HCT116 (cell line): ENCODE measurements around the gene MED15. TPM values are rescaled to one million over a fixed set of nuclear protein-coding genes. Genes with fewer than 3 reads are reported as not detected.

Experiments used
- ATAC-seq: fragments of 200-7000 bp; cut with Tn5 transposase; 2 replicates; pipeline ENCODE4 v1.9.1; 2020; ENCODE audit warnings: mild to moderate bottlenecking, moderate library complexity
- BruUV-seq: library from RNA; stranded (reverse); fragments of 400-500 nt; replicated peaks from 2 replicates; lab custom pipeline; 2021; lab: Mats Ljungman, UMichigan
- CTCF ChIA-PET: fragments of 300-600 bp; sonication (Branson Sonifier 250); formaldehyde crosslinking; loops from one replicate; lab custom pipeline; 2021; ENCODE audit warnings: antibody characterized with exemption; lab: Charles Lee
- POLR2A ChIA-PET: fragments of 300-600, 350-600 bp; sonication (Branson Sonifier 250); formaldehyde crosslinking; loops from one replicate; lab custom pipeline; 2021; ENCODE audit warnings: antibody characterized with exemption; lab: Charles Lee
- RAD21 ChIA-PET, 2 experiments: fragments of 300-600 bp; sonication (Branson Sonifier 250); formaldehyde crosslinking; loops; one replicate each; lab custom pipeline; 2023; ENCODE audit warnings: low total read pairs in 2 of 2; ENCODE audit not compliant: uncharacterized antibody in 2 of 2, unreplicated experiment in 2 of 2, low non-redundant PET in 1 of 2; lab: Charles Lee
- DNase-seq: peaks from one replicate; pipeline ENCODE4 v3.0.0-alpha.2; 2010; ENCODE audit warnings: low read depth, low spot score
- H2AFZ ChIP-seq: fragments of 200-600 bp; shearing (Covaris generic), sonication (generic); 2 replicates; pipeline ENCODE4 v1.6.1; 2017; ENCODE audit warnings: low read depth, mixed run types, mixed read lengths, antibody characterized with exemption, low read length; ENCODE audit not compliant: poor library complexity, severe bottlenecking
- H3K27ac ChIP-seq: 2 replicates; pipeline ENCODE4 v1.5.1; 2012; ENCODE audit warnings: low read depth, low read length
- H3K27me3 ChIP-seq: fragments of 200-600 bp; sonication (generic); 2 replicates; pipeline ENCODE4 v1.6.1; 2016; ENCODE audit warnings: mixed run types, low read length, mixed read lengths; ENCODE audit not compliant: insufficient read depth
- H3K36me3 ChIP-seq, 2 experiments: fragments of 200-500 bp in 1 of 2; fragments of 200-600 bp in 1 of 2; sonication (Bioruptor generic) in 1 of 2; sonication (generic) in 1 of 2; 2 replicates each; pipeline versions ENCODE4 v1.5.1 to v1.6.1; 2014 to 2016; ENCODE audit warnings: low read length in 2 of 2, inconsistent platforms in 1 of 2, mixed read lengths in 1 of 2, mixed run types in 1 of 2; ENCODE audit not compliant: insufficient read depth in 2 of 2, control insufficient read depth in 1 of 2
- H3K4me1 ChIP-seq, 2 experiments: fragments of 200-600 bp in 1 of 2; sonication (generic) in 1 of 2; 2 replicates each; pipeline versions ENCODE4 v1.5.1 to v1.6.1; 2012 to 2017; ENCODE audit warnings: low read length in 2 of 2, inconsistent platforms in 1 of 2, mild to moderate bottlenecking in 1 of 2, mixed read lengths in 1 of 2, mixed run types in 1 of 2, moderate library complexity in 1 of 2; ENCODE audit not compliant: insufficient read depth in 2 of 2, control insufficient read depth in 1 of 2
- H3K4me2 ChIP-seq: fragments of 200-600 bp; sonication (generic); 2 replicates; pipeline ENCODE4 v1.6.1; 2017; ENCODE audit warnings: mixed run types, low read length, mixed read lengths
- H3K4me3 ChIP-seq, 2 experiments: fragments of 200-600 bp in 1 of 2; sonication (generic) in 1 of 2; replicated peaks in 1 of 2; 2 replicates each; pipeline ENCODE4 v1.5.1; 2011 to 2016; ENCODE audit warnings: low read length in 2 of 2, control low read depth in 1 of 2, low read depth in 1 of 2, mild to moderate bottlenecking in 1 of 2, mixed read lengths in 1 of 2, mixed run types in 1 of 2
- H3K79me2 ChIP-seq: fragments of 200-600 bp; sonication (generic); 2 replicates; pipeline ENCODE4 v1.6.1; 2017; ENCODE audit warnings: mild to moderate bottlenecking, mixed run types, low read length, moderate library complexity, mixed read lengths; ENCODE audit not compliant: insufficient read depth
- H3K9ac ChIP-seq: fragments of 200-600 bp; sonication (generic); 2 replicates; pipeline ENCODE4 v1.6.1; 2016; ENCODE audit warnings: low read length, mixed read lengths
- H3K9me2 ChIP-seq: fragments of 200-600 bp; sonication (generic), shearing (Covaris generic); 2 replicates; pipeline ENCODE4 v1.6.1; 2017; ENCODE audit warnings: mixed run types, mild to moderate bottlenecking, moderate library complexity; ENCODE audit not compliant: insufficient read depth
- H3K9me3 ChIP-seq, 2 experiments: fragments of 200-500 bp in 1 of 2; fragments of 200-600 bp in 1 of 2; sonication (Bioruptor generic) in 1 of 2; sonication (generic) in 1 of 2; 2 replicates each; pipeline ENCODE4 v1.6.1; 2014 to 2017; ENCODE audit warnings: low read length in 2 of 2, mixed read lengths in 2 of 2, inconsistent platforms in 1 of 2, low read depth in 1 of 2, mild to moderate bottlenecking in 1 of 2, mixed run types in 1 of 2, moderate library complexity in 1 of 2; ENCODE audit not compliant: control insufficient read depth in 1 of 2, insufficient read depth in 1 of 2
- H4K20me1 ChIP-seq: fragments of 200-600 bp; sonication (generic), shearing (Covaris generic); 2 replicates; pipeline ENCODE4 v1.6.1; 2017; ENCODE audit warnings: mixed run types, mild to moderate bottlenecking, moderate library complexity; ENCODE audit not compliant: insufficient read depth
- CBX3 ChIP-seq: IDR thresholded peaks from 2 replicates; pipeline ENCODE4 v1.6.1; 2012; ENCODE audit warnings: low read depth
- EZH2 ChIP-seq: fragments of 200-600 bp; sonication (generic); IDR thresholded peaks from 2 replicates; pipeline ENCODE4 v1.6.1; 2017; ENCODE audit warnings: antibody characterized with exemption, mixed run types
- POLR2A ChIP-seq: IDR thresholded peaks from 2 replicates; pipeline ENCODE4 v1.7.0; 2011; ENCODE audit warnings: borderline replicate concordance; ENCODE audit not compliant: insufficient read depth, insufficient read length; ENCODE audit errors: extremely low read depth
- REST ChIP-seq: IDR thresholded peaks from 2 replicates; pipeline ENCODE4 v1.6.1; 2012; ENCODE audit warnings: low read depth
- SIN3A ChIP-seq: IDR thresholded peaks from 2 replicates; pipeline ENCODE4 v1.6.1; 2012; ENCODE audit warnings: low read depth
- SP1 ChIP-seq: IDR thresholded peaks from 2 replicates; pipeline ENCODE4 v1.6.1; 2012; ENCODE audit warnings: low read depth
- SRF ChIP-seq: IDR thresholded peaks from 2 replicates; pipeline ENCODE4 v1.6.1; 2012; ENCODE audit warnings: low read depth
- intact Hi-C: fragments of 100-400 bp; cut with micrococcal nuclease; formaldehyde crosslinking; loops from 2 replicates; pipeline ENCODE4 v1.10.0; 2022
- total RNA-seq: library from RNA; stranded (reverse); gene quantifications from one replicate; pipeline ENCODE4 v1.2.1, GENCODE V29; 2021; ENCODE audit not compliant: unreplicated experiment

MED15 gene
- total RNA-seq, 1 experiment from 2014 or later, result 81.3 TPM

GRCh38 chr22:20572132-20572802, 64.9 kb downstream of the MED15 start:
- DNase-seq (no peak), ATAC-seq (no peak)
- Histone ChIP-seq H4K20me1 (no peaks in the 10 kb centered on the region), H2AFZ (no peak overlapping the region), H3K4me2 (no peak overlapping the region), H3K9me2 (no peaks in the 10 kb centered on the region), H3K36me3 (peaks cover 27 to 71% of the 10 kb centered on the region in 2 experiments), H3K79me2 (peaks cover 20% of the 10 kb centered on the region; the same call in 1 of the 2 replicates), H3K4me1 (peaks cover 32 to 43% of the 10 kb centered on the region in 2 experiments), H3K27ac (no peak overlapping the region), H3K4me3 (no peak overlapping the region), H3K27me3 (no peaks in the 10 kb centered on the region), H3K9me3 (no peaks in the 10 kb centered on the region), H3K9ac (no peak overlapping the region)
- intact Hi-C loops, result no loop called here
- ChIA-PET RAD21 (no interaction called here), POLR2A (no interaction called here)
- BruUV-seq, result no TSS peak
- TF ChIP-seq EZH2, result no peak
- TF ChIP-seq POLR2A, result no peak
- TF ChIP-seq REST, result no peak
- no peak for TF ChIP-seq SRF
- TF ChIP-seq CBX3, result no peak
- TF ChIP-seq SP1, result no peak
- no peak for TF ChIP-seq SIN3A
- TF ChIP-seq, all 23 proteins: peak for 0
- CTCF ChIA-PET, result no interaction called here
